GM21825 (cell line): ENCODE results near the gene PTN.
"Not testable (repeated sequence)": the region's sequence is repeated elsewhere in the genome, so short reads cannot be mapped to it uniquely, and the experiment has no call there.

Source experiments
- ATAC-seq: cut with Tn5 transposase; IDR thresholded peaks from one replicate; pipeline ENCODE4 v1.9.1; 2021; ENCODE audit warnings: mild to moderate bottlenecking, moderate library complexity; ENCODE audit not compliant: unreplicated experiment

The PTN gene

GRCh38 chr7:137268001-137268865, 75.3 kb downstream of the PTN start:
- ATAC-seq = not testable (repeated sequence)

GRCh38 chr7:137266764-137267163, 76.8 kb downstream of the PTN start:
- no peak for ATAC-seq

- ATAC-seq = not testable (repeated sequence)
Measured at GRCh38 chr7:137265480-137265879, 78.1 kb downstream of the PTN start.

GRCh38 chr7:137262599-137262998, 80.9 kb downstream of the PTN start:
- ATAC-seq = no peak

- ATAC-seq = no peak
Measured at GRCh38 chr7:137258552-137258951, 85.0 kb downstream of the PTN start.

- ATAC-seq = no peak
Measured at GRCh38 chr7:137254766-137255165, 88.8 kb downstream of the PTN start.

DNA sequence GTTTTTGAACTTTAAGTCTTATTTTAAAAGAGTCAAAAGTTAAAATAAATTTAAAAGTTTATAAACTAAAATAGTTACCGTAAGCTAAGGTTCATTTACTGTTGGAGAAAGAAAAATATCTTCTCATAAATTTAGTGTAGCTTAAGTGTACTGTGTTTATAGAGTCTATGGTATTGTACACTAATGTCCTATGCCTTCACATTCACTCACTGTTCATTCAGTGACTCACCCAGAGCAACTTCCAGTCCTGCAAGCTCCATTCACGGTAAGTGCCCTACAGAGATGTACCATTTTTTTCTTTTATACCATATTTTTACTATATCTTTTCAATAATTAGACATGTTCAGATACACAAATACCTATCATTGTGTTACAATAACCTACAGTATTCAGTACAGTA, 97.6 kb downstream of the PTN start:
- no peak for ATAC-seq

- ATAC-seq = no peak
Measured at GRCh38 chr7:137245186-137245585, 98.3 kb downstream of the PTN start.

- ATAC-seq = no peak
Measured at GRCh38 chr7:137243741-137244140, 99.8 kb downstream of the PTN start.

DNA sequence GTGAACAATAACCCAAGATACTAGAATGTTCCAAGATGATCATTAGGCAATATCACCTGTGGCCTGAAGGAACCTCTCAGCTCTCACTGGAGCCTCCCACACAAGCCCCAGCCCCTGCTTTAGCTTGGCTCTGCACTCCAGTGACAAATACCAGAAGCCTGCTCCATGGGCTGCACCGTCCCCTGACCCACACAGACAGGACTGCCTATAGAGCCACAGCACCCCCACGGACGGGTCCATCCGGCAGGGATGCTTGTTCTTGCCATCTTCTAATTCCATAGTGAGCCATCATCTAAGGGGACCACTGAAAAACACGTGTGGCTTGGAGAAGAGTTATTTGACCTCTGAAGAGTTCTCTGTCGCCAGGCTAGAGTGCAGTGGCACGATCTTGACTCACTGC, 100.9 kb downstream of the PTN start:
- ATAC-seq = no peak

- no peak for ATAC-seq
Measured at GRCh38 chr7:137241655-137242360, 101.7 kb downstream of the PTN start.

GRCh38 chr7:137239186-137239585, 104.3 kb downstream of the PTN start:
- not testable (repeated sequence) for ATAC-seq

DNA sequence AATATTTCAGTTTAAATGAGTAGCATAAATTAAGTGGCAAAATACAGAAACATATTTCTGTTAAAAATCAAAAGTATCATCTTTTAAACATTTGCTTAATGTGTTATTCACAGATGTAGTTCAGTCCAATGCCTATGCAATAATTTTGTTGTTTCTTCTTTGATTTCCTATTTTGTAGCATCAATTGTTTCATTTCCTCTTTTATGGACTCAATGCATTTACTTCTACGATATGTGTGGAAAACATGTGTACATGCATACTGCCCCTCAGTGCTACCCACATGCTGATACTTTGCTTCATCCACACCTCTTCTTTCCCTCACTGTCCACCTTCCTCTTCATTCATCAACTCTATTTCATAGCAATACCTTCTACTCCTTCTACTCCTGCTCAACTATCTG, 108.1 kb downstream of the PTN start:
- no peak for ATAC-seq

- no peak for ATAC-seq
Measured at GRCh38 chr7:137231167-137231566, 112.4 kb downstream of the PTN start.

DNA sequence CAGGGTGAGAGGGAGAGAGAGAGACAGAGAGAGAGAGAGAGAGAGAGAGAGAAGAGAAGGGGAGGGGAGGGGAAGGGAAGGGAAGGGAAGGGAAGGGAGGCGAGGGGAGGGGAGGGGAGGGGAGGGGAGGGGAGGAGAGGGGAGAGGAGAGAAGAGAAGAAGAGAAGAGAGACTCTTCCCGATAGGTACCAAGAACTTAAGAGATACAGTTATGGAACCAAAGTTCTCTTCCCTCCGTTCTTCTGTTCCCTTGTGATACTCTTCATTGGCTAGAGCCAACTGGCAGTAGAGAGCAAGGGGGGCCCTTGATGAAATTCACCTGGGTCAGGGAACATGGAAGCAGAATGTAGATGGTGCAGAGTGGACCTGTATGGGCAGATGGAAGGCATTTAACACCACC, 122.1 kb downstream of the PTN start:
- no peak for ATAC-seq

DNA sequence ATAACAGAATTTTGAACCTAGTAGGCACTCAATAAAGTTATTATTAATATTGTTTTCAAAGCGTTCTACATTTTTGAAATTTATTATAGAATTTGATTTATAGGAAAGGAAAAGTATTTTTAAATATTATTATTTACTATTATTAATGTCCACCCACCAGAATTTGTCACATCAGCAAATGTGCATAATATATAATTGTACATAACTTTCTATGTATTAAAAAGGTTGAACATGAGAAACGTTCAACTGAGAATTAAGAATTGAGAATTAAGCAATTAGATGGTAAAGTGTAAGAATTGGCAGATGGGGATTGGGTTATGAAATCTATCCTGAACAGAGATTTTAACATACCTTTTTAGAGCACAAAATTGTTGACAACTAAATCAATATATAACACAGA, 129.8 kb downstream of the PTN start:
- no peak for ATAC-seq

- ATAC-seq = no peak
Measured at GRCh38 chr7:137209151-137209817, 134.2 kb downstream of the PTN start.

GRCh38 chr7:137206770-137207169, 136.8 kb downstream of the PTN start:
- ATAC-seq = no peak

DNA sequence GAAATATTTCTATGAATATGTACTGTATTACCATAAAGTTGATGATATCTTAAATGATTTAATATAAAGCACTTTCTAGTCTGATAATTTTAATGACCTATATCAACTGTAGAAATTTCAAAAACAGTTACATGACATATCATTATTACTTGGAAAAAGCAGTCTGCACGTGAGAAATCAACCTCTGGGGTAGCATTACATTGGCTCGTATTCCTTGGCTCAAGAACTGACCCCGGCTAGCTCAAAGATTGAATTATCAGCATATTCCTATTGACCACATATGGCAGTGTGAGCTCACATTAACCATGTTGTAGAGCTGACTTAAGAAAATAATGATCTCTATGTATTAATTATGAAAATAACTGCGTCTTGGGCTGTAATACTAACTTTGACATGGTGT, 139.3 kb downstream of the PTN start:
- no peak for ATAC-seq

DNA sequence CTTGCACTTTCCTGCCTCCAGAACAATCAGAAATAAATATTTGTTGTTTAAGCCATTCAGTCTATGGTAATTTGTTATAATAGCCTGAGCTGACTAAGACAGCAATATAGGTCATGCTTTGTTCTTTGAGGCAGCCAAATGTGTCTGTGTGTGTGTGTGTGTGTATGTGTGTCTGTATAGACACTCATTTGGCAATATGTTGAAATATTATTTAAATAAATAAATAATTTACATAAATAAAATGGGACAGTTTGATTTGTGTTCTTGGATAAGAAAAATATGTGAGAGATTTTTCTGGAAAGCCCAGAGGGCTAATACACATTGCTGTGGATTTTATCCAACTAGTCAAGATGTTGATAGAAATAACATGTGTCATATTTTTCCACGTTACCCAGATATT, 140.2 kb downstream of the PTN start:
- no peak for ATAC-seq

DNA sequence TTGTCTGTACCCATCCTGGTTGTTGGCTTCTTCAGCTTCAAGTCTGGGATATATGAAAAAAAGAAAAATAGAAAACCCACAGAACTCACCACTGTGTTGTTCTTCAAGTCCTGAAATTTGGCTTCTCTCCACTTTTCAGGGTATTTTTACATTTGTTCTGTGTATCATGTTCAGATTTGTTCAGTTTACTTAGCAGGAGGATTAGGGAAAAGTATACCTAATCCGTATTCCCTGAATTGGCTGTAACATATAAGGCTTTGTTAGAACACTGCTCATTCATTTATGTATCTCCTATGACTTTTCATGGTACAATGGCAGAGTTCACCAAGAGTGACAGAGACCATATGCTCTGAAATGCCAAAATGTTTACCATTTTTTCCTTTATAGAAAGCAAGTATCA, 146.9 kb downstream of the PTN start:
- no peak for ATAC-seq

- ATAC-seq = no peak
Measured at GRCh38 chr7:137195996-137196395, 147.5 kb downstream of the PTN start.
